ENCODE data around the gene INAVA. TPM values are rescaled to one million over a fixed set of nuclear protein-coding genes. Genes with fewer than 3 reads are reported as not detected.

Gene INAVA, protein sequence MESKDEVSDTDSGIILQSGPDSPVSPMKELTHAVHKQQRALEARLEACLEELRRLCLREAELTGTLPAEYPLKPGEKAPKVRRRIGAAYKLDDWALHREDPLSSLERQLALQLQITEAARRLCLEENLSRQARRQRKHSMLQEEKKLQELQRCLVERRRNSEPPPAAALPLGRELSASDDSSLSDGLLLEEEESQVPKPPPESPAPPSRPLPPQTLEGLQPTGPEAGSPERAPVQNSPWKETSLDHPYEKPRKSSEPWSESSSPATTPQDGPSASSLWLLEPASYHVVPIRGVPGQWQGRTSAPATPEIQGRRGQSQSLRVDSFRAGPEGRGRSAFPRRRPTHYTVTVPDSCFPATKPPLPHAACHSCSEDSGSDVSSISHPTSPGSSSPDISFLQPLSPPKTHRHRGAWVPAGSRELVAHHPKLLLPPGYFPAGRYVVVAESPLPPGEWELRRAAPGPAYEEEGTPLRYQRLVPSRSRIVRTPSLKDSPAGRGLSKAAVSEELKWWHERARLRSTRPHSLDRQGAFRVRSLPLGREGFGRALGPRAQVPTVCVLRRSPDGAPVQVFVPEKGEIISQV
- 9.0 TPM for total RNA-seq
- long read RNA-seq, partial matches to known transcripts = 4 of 8 reads
- long read RNA-seq, other reads (novel, unspliced or antisense) = 0 of 8 reads

DNA sequence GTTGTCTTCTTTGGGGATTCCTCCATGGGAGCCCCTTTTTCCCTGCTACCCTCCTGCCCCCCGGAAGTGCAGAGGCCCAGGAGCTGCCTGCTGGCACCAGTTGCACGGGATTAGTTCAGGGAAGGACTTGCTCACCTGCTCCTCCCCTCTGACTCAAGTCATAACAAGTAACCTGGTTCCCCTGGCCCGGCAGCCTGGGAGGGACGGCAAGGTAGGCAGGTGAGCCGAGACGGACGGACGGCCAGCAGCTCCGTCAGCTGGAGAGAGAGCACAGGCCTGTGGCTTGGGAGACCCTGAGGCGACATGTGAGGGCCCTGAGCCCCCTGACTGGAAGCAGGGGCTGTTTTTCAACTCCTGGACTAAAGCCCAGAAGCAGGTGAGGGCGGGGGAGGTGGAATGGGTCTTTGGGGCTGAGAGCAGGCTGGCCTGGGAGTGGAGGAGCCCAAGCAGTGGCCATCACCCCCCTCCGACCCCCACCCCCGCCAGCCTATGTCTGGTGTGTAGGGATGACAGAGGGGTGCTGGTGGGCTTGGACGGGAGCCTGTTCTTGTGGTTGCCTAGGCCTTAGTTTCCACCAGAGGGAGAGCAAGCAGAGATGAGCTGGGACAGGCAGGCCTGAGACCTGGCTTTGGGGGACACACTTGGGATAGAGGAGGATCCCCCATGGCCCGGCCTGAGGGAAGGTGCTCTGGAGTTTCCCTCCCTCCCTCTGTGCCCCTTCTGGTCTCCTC lies at the start of gene INAVA:
Gene INAVA (plus strand): TSS at position 189 of the 731 bp plus-strand sequence. CDS start 3,501 bp downstream, outside the sequence.
- DNase-seq = peak; percentile 82
- intact Hi-C loops (cut with DNase I) = no loop called here
- Histone ChIP-seq H3K4me3 (peak within 1 kb of the TSS; percentile 41), H3K4me1 (peaks cover 11% of the 10 kb centered on the region), H3K27me3 (peaks cover 18% of the 10 kb centered on the region), H3K27ac (peak within 1 kb of the TSS; percentile 60), H3K36me3 (no peaks in the 10 kb centered on the region), H3K9me3 (no peaks in the 10 kb centered on the region)
- peak; percentile 71 for ATAC-seq
- TF ChIP-seq, protein P1, sequence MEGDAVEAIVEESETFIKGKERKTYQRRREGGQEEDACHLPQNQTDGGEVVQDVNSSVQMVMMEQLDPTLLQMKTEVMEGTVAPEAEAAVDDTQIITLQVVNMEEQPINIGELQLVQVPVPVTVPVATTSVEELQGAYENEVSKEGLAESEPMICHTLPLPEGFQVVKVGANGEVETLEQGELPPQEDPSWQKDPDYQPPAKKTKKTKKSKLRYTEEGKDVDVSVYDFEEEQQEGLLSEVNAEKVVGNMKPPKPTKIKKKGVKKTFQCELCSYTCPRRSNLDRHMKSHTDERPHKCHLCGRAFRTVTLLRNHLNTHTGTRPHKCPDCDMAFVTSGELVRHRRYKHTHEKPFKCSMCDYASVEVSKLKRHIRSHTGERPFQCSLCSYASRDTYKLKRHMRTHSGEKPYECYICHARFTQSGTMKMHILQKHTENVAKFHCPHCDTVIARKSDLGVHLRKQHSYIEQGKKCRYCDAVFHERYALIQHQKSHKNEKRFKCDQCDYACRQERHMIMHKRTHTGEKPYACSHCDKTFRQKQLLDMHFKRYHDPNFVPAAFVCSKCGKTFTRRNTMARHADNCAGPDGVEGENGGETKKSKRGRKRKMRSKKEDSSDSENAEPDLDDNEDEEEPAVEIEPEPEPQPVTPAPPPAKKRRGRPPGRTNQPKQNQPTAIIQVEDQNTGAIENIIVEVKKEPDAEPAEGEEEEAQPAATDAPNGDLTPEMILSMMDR (IDR thresholded peaks at IDR 0.05) = no peak

DNA sequence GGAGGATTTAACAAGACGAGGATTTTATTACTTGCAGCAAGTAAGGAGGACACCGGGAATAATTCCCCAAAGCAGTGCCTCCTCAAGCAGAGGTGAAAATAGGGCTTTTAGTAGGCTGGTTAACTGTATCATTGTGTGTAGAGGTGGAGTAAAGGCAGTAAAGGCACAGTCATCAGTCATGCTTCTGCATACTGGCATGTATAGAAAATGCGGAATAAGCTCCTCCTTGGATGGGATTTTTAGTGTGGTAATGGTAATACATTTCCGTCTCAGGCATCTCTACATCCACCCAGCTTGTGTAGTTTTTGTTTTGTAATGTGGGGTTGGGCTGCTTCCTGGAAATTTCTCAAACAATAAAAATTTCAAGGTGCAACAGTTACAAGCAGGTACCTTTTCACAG lies 49.3 kb upstream of the INAVA start:
- Histone ChIP-seq H3K9me3 (no peaks in the 10 kb centered on the region), H3K27me3 (no peaks in the 10 kb centered on the region), H3K4me1 (no peaks in the 10 kb centered on the region), H3K27ac (no peak overlapping the region), H3K36me3 (peaks cover 66% of the 10 kb centered on the region), H3K4me3 (no peak overlapping the region)
- no peak for ATAC-seq
- no peak for DNase-seq
- TF ChIP-seq, protein P1 (IDR thresholded peaks at IDR 0.05) = no peak
- intact Hi-C loops (cut with DNase I) = no loop called here

DNA sequence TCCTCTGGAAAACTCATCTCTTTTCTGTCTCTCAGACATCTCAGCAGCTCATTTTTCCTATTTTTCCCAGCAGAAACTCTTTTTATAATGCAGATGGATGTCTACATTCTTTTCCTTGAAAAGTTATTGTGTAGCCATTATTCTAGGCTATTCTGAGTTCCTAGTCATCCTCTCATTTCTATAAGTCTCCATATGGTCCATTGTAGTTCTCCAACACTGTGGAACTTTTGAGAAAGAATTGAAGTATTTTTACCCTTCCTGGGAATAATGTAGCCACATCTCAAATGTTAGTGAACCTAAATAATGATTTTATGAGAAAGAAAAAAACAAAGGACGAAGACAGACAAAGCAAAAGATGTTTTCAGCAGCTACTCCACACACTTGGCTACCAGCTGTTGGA lies 48.3 kb upstream of the INAVA start:
- no peak for ATAC-seq
- no peaks in the 10 kb centered on the region for H3K4me1 ChIP-seq
- no peak for DNase-seq
- no peak overlapping the region for H3K4me3 ChIP-seq
- H3K27ac ChIP-seq = no peak overlapping the region
- no peaks in the 10 kb centered on the region for H3K9me3 ChIP-seq
- intact Hi-C loops (cut with DNase I) = no loop called here
- TF ChIP-seq, protein P1 (IDR thresholded peaks at IDR 0.05) = no peak
- H3K36me3 ChIP-seq = peaks cover 76% of the 10 kb centered on the region
- no peaks in the 10 kb centered on the region for H3K27me3 ChIP-seq

DNA sequence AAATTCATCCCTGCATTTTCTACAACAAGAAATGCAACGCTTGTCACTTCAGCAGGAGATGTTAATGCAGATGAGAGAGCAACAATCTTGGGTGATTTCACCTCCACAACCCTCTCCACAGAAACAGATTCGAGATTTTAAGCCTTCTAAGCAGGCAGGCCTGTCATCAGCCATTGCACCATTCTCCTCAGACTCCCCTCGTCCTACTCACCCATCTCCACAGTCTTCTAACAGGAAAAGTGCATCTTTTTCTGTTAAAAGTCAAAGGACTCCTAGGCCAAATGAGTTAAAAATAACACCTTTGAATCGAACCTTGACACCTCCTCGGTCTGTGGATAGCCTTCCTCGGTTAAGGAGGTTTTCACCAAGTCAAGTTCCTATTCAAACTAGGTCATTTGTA lies 45.3 kb upstream of the INAVA start:
- no peaks in the 10 kb centered on the region for H3K9me3 ChIP-seq
- intact Hi-C loops (cut with DNase I) = no loop called here
- no peaks in the 10 kb centered on the region for H3K4me1 ChIP-seq
- no peak for DNase-seq
- TF ChIP-seq, protein P1 (IDR thresholded peaks at IDR 0.05) = no peak
- H3K27ac ChIP-seq = no peak overlapping the region
- peaks cover 79% of the 10 kb centered on the region for H3K36me3 ChIP-seq
- ATAC-seq = no peak
- H3K27me3 ChIP-seq = no peaks in the 10 kb centered on the region
- H3K4me3 ChIP-seq = no peak overlapping the region

DNA sequence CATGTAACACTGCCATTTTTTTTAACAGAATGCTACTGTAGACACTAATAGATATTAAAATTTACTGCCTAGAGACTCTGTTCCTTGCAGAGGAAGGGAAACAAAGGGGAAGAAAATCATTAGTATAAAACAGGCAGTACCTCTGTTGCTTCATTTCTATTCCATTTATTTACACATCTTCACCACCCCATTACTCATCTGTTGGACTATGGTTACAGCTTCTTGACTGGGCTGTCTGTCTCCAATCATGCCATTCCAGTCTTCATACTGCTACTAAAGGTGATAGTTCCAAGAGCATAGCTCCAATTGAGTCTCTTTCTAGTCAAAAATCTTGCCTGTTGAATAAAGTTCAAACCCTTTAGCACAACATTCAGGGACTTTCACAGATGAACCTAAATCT lies 44.1 kb upstream of the INAVA start:
- H3K27me3 ChIP-seq = no peaks in the 10 kb centered on the region
- no peak overlapping the region for H3K27ac ChIP-seq
- TF ChIP-seq, protein P1 (IDR thresholded peaks at IDR 0.05) = no peak
- H3K36me3 ChIP-seq = peaks cover 80% of the 10 kb centered on the region
- no peak for ATAC-seq
- H3K4me1 ChIP-seq = no peaks in the 10 kb centered on the region
- DNase-seq = no peak
- intact Hi-C loops (cut with DNase I) = no loop called here
- H3K9me3 ChIP-seq = no peaks in the 10 kb centered on the region
- no peak overlapping the region for H3K4me3 ChIP-seq

Measured in upper lobe of right lung (tissue), 1 donor.